Ovary (tissue), 3 donors: ENCODE measurements around the gene FAM131A.

ENCODE experiments used
- CTCF ChIP-seq, 3 donors: fragments of 450-650 bp in 2 of 3; fragments of 200-600 bp in 1 of 3; IDR thresholded peaks; one replicate each; pipeline versions ENCODE4 v1.5.1 to v1.8.0; 2016 to 2022; ENCODE audit warnings: antibody characterized with exemption in 3 of 3, mild to moderate bottlenecking in 1 of 3
- POLR2A ChIP-seq: fragments of 450-650 bp; IDR thresholded peaks from one replicate; pipeline ENCODE4 v1.6.1; 2017; ENCODE audit warnings: antibody characterized with exemption, mild to moderate bottlenecking, moderate library complexity
- donor health status: DM: no; HTN: no; CAD: no.

- TF ChIP-seq CTCF (IDR thresholded peaks at IDR 0.05) (no peak), POLR2A (no peak)
Observed at GRCh38 chr3:184325269-184325668, 12.1 kb upstream of the FAM131A start.
